Measurements from ENCODE around the gene ANKS1B.

- TF ChIP-seq CTCF (IDR thresholded peaks at IDR 0.05): no peak
- no peak for TF ChIP-seq POLR2A (IDR thresholded peaks at IDR 0.05)
Observed at GRCh38 chr12:99260456-99260996, 724.2 kb downstream of the ANKS1B start.

All from Peyer's patch (tissue), 4 donors.